Brain pericyte (primary cell): Measurements from ENCODE around the gene HELB.

Experiments used
- DNase-seq: peaks from one replicate; pipeline ENCODE4 v3.0.0-alpha.2; 2012; ENCODE audit warnings: low read depth, low spot score

The HELB gene

GRCh38 chr12:66361703-66362102 lies 59.4 kb downstream of the HELB start:
- DNase-seq, result no peak

GRCh38 chr12:66365718-66366490 lies 63.6 kb downstream of the HELB start:
- no peak for DNase-seq

GRCh38 chr12:66367015-66367667 lies 64.8 kb downstream of the HELB start:
- DNase-seq, result no peak

- no peak for DNase-seq
These were observed 69.7 kb downstream of the HELB start for GRCh38 chr12:66371982-66372381.

- no peak for DNase-seq
These were observed 73.3 kb downstream of the HELB start for GRCh38 chr12:66375560-66375959.

- DNase-seq, result no peak
These were observed 77.3 kb downstream of the HELB start for GRCh38 chr12:66379616-66380015.

- DNase-seq, result no peak
These were observed 78.7 kb downstream of the HELB start for GRCh38 chr12:66380769-66381535.

- no peak for DNase-seq
These were observed 84.8 kb downstream of the HELB start for GRCh38 chr12:66387117-66387516.
